Measurements from ENCODE around the gene PCDH15.

GRCh38 chr10:54503863-54504262 lies 297.2 kb downstream of the PCDH15 start:
- TF ChIP-seq CTCF (IDR thresholded peaks at IDR 0.05 in 2 of 3, conservative IDR thresholded peaks at IDR 0.05 in 1 of 3; ENCODE audit: insufficient read depth in 2 of 3, low read depth in 1 of 3, low read length in 3 of 3) (no peak), POLR2AphosphoS2 (IDR thresholded peaks at IDR 0.05; ENCODE audit: low read length) (no peak), MLLT1 (IDR thresholded peaks at IDR 0.05) (no peak)

Measured in K562 (cell line).